Glomerular endothelial cell (primary cell): ENCODE results near the gene P2RX4. TPM values are rescaled to one million over a fixed set of nuclear protein-coding genes. Genes with fewer than 3 reads are reported as not detected.
A peak's percentile ranks its signal among the peaks of the same experiment; 100 is the strongest.
"Not testable (repeated sequence)": the region's sequence is repeated elsewhere in the genome, so short reads cannot be mapped to it uniquely, and the experiment has no call there.

Experiments
- DNase-seq: peaks from one replicate; pipeline ENCODE4 v3.0.0-alpha.2; 2011; ENCODE audit warnings: low read depth, low spot score; ENCODE audit errors: extremely low read depth
- total RNA-seq: library from RNA; depleted of rRNA; stranded (reverse); fragments of >200 nt; gene quantifications from 2 replicates; pipeline ENCODE4 v1.2.3, GENCODE V29; 2015

The P2RX4 gene
- total RNA-seq, 1 donor from 2014 or later: 204 TPM

- no peak for DNase-seq
Observed at GRCh38 chr12:121188227-121188626, 21.7 kb upstream of the P2RX4 start.

- no peak for DNase-seq
Observed at GRCh38 chr12:121189131-121189530, 20.8 kb upstream of the P2RX4 start.

DNA sequence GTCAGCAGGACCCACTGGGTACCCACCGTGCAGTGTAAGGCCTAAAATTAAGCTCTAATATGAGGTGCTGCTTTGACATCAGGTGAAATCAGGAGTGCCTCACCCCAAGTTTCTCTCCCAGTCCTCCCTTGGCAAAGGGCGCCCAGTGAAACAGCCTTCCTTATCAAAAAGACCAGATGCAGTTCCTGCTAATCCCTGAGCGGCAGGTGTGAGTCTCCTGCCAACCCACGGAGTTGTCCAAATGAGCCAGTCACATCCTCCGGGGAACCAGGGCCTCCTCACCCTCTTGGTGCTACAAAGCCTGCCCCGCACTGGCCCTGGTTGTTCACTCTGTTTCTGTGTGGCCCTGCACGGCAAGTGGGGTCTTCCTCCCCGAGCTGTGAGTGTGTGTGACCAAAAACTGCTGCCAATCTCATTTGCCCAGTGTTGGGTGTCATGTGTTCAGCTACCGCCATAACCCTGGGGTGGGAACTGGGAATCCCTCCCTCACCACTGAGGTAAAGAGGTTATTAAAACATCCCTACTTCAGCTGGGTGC is 20.2 kb upstream of the P2RX4 start:
- DNase-seq: no peak

DNA sequence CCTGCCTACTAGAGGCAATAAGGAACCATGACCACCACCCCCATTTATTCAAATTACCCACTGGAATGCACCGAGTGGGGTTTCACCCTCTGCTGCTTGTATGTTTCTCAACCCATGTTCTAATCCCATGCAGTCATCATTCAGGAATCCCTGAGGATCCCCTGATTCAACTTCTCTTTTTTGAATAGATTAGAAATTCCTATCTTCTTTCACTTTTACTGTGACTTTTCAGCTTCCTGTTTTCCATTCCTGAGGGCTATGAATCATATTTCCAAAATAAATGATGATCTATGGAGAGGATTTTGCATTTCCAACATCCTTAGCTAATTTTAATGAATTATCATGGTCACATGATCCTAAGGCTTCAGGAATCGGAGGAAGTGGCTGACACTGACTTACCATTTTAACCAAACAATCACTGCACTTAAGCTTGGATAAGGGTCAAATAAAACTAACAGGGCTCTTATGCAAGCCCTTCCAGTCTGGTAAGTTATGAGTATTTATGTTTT is 19.4 kb upstream of the P2RX4 start:
- peak; percentile 66 for DNase-seq

DNA sequence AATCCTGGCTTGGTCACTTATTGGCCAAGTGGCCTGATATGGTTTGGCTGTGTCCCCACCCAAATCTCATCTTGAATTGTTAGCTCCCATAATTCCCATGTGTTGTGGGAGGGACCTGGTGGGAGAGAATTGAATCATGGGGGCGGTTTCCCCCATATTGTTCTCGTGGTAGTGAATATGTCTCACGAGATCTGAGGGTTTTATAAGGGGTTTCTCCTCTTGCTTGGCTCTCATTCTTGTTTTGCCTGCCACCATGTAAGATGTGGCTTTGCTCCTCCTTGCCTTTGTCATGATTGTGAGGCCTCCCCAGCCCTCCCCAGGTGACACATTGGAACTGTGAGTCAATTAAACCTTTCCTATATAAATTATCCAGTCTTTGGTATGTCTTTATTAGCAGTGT is 18.8 kb upstream of the P2RX4 start:
- no peak for DNase-seq

GRCh38 chr12:121196902-121197301 is 13.0 kb upstream of the P2RX4 start:
- DNase-seq: no peak

DNA sequence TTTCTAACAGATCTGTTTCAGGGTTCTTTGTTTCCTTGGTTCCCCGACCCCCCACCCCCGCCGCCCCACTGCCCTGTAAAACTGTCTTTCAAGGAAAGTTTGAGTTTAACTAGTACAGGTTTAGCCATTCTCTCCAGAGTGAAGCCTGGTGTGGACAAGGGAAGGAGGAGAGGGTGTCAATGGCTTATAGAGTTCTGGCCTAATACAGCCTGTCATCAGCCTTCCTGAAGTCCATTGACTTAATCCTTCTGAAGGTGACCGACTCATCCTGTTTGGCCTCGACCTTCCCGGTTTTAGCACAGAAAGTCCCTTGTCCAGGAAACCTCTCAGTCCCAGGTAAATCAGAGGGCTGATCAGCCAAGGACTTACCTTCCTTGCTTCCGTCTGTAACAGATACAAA is 11.0 kb upstream of the P2RX4 start:
- no peak for DNase-seq

DNA sequence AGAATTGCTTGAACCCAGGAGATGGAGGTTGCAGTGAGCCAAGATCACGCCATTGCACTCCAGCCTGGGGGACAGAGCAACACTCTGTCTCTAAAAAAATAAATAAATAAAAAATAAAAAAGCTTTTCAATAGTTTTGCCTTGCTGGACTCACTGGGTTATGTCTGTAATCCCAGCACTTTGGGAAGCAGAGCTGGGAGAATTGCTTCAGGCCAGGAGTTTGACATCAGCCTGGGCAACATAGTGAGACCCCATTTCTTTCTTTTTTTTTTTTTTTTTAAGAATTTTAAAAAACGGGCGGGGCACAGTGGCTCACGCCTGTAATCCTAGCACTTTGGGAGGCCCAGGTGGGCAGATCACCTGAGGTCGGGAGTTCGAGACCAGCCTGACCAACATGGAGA is 8.8 kb upstream of the P2RX4 start:
- DNase-seq: not testable (repeated sequence)

GRCh38 chr12:121202407-121203355 is 7.2 kb upstream of the P2RX4 start:
- no peak for DNase-seq

- DNase-seq: no peak
Observed at GRCh38 chr12:121203482-121203881, 6.4 kb upstream of the P2RX4 start.

GRCh38 chr12:121205491-121205890 is 4.4 kb upstream of the P2RX4 start:
- DNase-seq: no peak

DNA sequence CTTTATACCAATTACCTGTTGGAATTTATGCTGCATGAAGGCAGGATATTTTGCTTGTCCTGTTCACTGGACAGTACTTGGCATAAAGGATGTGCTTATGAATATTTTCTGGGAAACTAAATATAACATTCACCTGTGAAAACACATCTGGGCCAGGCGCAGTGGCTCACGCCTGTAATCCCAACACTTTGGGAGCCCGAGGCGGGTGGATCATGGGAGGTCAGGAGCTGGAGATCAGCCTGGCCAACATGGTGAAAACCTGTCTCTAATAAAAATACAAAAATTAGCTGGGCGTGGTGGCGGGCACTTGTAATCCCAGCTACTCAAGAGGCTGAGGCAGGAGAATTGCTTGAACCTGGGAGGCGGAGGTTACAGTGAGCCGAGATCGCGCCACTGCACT is 1.4 kb upstream of the P2RX4 start:
- DNase-seq: not testable (repeated sequence)

GRCh38 chr12:121209221-121209620 is 708 bp upstream of the P2RX4 start:
- no peak for DNase-seq

- no peak for DNase-seq
Observed at GRCh38 chr12:121212875-121213274, 2.9 kb downstream of the P2RX4 start.

DNA sequence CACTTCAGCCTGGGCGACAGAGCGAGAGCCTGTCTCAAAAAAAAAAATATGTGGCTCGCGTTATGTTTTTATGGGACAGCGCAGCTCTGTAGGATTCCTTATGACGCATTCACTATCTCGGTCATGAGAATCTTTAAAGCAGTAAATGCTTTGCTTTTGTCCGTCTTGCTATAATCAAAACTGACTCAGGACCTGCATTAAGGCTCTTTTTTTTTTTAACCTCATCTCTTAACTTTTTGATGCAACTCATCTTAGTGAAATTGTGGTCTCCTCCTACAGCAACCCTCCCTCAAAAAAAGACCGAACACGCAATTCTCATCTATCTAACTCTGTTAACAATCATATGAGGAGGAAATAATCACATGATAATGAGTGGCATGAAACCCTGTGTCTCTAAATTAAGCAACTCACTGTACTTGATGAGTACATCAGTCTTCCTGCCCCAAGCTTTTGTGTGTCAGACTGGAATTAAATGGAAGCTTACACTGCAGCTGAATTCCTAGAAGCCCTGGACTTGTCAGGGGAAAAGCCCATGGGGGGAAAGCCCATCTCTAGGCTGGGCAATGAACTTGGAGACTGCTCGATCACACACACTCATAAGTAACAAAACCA is 4.3 kb downstream of the P2RX4 start:
- DNase-seq: no peak

- DNase-seq: peak; percentile 62
Observed at GRCh38 chr12:121214855-121215745, 5.2 kb downstream of the P2RX4 start.

- DNase-seq: no peak
Observed at GRCh38 chr12:121216102-121216501, 6.2 kb downstream of the P2RX4 start.

DNA sequence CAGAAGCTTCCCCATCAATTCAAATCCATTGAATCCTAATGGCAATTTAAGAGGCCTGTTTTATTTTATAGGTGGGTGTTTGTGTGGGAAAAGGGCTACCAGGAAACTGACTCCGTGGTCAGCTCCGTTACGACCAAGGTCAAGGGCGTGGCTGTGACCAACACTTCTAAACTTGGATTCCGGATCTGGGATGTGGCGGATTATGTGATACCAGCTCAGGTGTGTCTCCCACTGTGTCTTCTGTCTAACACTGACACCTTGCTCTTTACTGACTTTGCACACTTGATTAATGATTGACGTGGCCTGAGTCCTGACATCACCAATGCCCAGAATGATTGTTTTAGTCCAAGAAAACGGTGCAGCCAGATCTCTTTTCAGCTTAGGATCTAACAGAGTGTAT is 7.1 kb downstream of the P2RX4 start:
- no peak for DNase-seq

DNA sequence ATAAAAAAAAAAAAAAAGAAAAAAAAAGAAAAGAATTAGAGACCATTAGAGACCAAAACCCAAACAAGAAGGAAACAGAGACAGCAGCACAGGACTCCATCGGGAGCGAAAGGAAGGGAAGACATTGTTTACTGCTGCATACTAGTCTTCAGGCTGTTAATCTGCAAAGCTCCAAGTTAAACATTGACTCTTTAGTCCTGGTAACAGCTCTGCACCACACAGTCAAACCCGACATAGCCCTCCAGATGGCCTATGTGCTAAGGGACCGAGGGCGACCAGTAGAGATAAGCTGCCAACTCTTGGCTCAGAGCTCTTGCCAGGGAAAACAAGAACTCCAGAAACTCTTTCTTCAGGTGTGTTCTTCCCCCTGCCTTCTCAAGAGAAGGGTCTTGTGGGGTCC is 7.8 kb downstream of the P2RX4 start:
- no peak for DNase-seq

DNA sequence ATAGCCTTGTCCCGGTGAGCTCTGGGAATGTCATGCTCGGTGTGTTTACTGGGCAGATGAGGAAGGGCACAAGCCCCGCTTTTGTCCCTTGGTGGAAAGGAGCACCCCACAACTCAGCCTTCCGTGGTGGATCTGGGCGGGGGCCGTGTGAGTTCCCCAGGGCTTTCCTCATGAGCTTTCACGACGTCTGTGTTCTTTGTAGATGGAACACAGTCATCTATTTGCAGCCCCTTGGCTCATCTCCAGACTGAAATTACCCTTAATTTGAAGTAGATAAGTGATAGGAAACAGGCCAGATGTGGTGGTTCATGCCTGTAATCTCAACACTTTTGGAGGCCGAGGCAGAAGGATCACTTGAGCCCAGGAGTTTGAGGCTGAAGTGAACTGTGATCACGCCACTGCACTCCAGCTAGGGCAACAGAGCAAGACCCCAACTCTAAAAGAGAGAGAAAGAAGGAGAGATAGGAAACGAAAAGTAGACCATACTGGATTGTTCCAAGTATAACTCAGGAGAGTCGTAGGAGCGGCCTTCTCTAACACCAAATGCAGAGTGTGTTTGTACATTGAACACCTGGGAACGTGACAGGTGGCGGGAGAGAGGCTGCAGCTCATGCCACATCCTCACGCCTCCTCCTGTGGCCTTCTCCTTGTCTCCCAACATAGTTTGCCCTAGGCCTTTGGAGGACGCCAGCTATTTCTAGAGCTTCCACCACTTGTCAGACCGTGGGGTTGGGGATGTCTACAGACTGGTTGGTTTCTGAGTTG is 8.8 kb downstream of the P2RX4 start:
- no peak for DNase-seq
